ENCODE data around the gene NKAPL. TPM values are rescaled to one million over a fixed set of nuclear protein-coding genes. Genes with fewer than 3 reads are reported as not detected.

NKAPL gene
- total and polyA plus RNA-seq, 2 of the 13 experiments (the other 11 are each of a cell fraction or from before 2014, with no cell fraction given), result not detected

- TF ChIP-seq DMTF1 (CRISPR knock-in tag; IDR thresholded peaks at IDR 0.05) (no peak), ATF3 (CRISPR knock-in tag; IDR thresholded peaks at IDR 0.05) (peak; percentile 67; the same call in 1 of the 2 replicates), RAD21 (CRISPR knock-in tag; IDR thresholded peaks at IDR 0.05) (peak; percentile 76), CBX5 (CRISPR knock-in tag; IDR thresholded peaks at IDR 0.05; ENCODE audit: borderline replicate concordance) (no peak), NFAT5 (CRISPR knock-in tag; IDR thresholded peaks at IDR 0.05) (no peak), ATF6 (CRISPR knock-in tag; conservative IDR thresholded peaks at IDR 0.05) (no peak), SRF (IDR thresholded peaks at IDR 0.05; ENCODE audit: low read depth, low read length) (no peak), PAXIP1 (CRISPR knock-in tag; conservative IDR thresholded peaks at IDR 0.05) (peak; percentile 23; the same call in 1 of the 2 replicates), ZNF557 (CRISPR knock-in tag; IDR thresholded peaks at IDR 0.05) (peak; percentile 46; the same call in 1 of the 2 replicates), GATAD1 (CRISPR knock-in tag; IDR thresholded peaks at IDR 0.05) (peak; percentile 85), TMF1 (CRISPR knock-in tag; IDR thresholded peaks at IDR 0.05; ENCODE audit: low read depth) (no peak), FOXJ3 (CRISPR knock-in tag; IDR thresholded peaks at IDR 0.05; ENCODE audit: borderline replicate concordance) (peak; percentile 25; the same call in 1 of the 2 replicates), TOE1 (CRISPR knock-in tag; IDR thresholded peaks at IDR 0.05) (no peak)
Measured at GRCh38 chr6:28281288-28282064, 22.4 kb downstream of the NKAPL start, which contains the start of gene PGBD1 (continued).

Measured in HepG2 (cell line).